Activated naive CD4-positive, alpha-beta T cell treated with anti-CD3 and anti-CD28 coated beads for 36 hours (primary cell): Measurements from ENCODE around the gene GGACT. TPM values are rescaled to one million over a fixed set of nuclear protein-coding genes. Genes with fewer than 3 reads are reported as not detected.
"Not testable (repeated sequence)": the region's sequence is repeated elsewhere in the genome, so short reads cannot be mapped to it uniquely, and the experiment has no call there.

Experiments
- CTCF ChIA-PET: fragments of 350-600 bp; sonication (Branson Sonifier 250); formaldehyde crosslinking; loops from one replicate; lab custom pipeline; 2021; ENCODE audit warnings: antibody characterized with exemption; lab: Charles Lee
- DNase-seq: peaks from one replicate; pipeline ENCODE4 v3.0.0-alpha.2; 2020
- H3K27ac Mint-ChIP-seq: one replicate; pipeline ENCODE4 v1.8.0; 2021; ENCODE audit warnings: mild to moderate bottlenecking, mixed read lengths
- H3K27me3 Mint-ChIP-seq: one replicate; pipeline ENCODE4 v1.8.0; 2021; ENCODE audit warnings: low read depth, mixed read lengths
- H3K36me3 Mint-ChIP-seq: one replicate; pipeline ENCODE4 v1.8.0; 2021; ENCODE audit warnings: low read depth, mixed read lengths
- H3K4me1 Mint-ChIP-seq: one replicate; pipeline ENCODE4 v1.8.0; 2021; ENCODE audit warnings: low read depth, mixed read lengths
- H3K4me3 Mint-ChIP-seq: one replicate; pipeline ENCODE4 v1.8.0; 2021; ENCODE audit warnings: mild to moderate bottlenecking, moderate library complexity, mixed read lengths
- H3K9me3 Mint-ChIP-seq: one replicate; pipeline ENCODE4 v1.8.0; 2021; ENCODE audit warnings: mixed read lengths
- intact Hi-C: fragments of 100-400 bp; cut with micrococcal nuclease; formaldehyde crosslinking; loops from one replicate; pipeline ENCODE4 v1.15.1; 2023
- total RNA-seq, 2 experiments: library from RNA; stranded (reverse); gene quantifications; one replicate each; pipeline ENCODE4 v1.2.3, GENCODE V29; 2021

Gene GGACT
- 1 to 10 TPM; 3.9 to 6.6 TPM for total RNA-seq

DNA sequence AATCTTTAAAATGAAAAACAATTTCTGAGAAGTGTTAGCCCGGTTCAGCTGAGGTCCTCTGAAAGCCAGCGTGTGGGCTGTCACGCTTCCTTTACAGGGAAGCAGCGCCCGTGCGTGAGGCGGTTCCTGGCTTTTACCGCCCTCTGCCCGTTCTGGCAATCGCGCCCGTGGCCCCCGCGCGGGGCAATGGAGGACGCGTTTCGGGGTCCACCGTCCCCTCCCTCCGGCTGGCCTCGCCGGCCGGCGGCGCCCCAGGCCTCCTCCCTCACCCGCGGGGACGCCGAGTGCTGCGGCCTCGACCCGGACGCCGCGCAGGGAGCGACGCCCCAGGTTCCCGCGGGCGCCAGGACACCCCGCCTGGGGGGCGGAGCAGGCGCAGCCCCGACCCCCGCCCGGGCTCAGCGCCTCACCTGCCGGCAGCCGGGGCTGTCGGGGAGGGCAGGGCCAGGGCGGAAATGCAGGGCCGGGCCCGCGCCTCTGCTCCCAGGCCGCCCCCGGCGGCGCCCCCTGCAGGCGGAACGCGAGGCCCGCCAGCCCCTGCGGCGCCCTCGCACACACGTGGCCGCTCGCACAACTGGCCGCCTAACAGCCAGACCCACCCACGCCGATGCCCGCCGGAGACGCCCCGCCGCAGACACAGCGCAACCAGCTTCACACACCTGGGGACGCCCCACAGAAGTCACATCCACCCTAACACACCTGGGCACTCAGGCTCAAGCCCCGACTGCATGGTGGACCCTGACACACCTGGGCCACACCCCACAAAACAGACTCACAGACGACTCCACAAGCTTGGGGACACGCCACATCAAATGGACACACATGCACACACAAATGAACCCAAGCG is at the start of gene GGACT:
TSS of gene GGACT (minus strand) at position 459 of the 847 bp plus-strand sequence. CDS start 56,198 bp downstream, outside the sequence.
- H3K27me3 Mint-ChIP-seq: no peaks in the 10 kb centered on the region
- DNase-seq: peak; percentile 84
- intact Hi-C loops: loop anchor here (1.0 to 5.0 kb wide), 7 partner anchors 15 to 1091 kb away; no protein-coding TSS in a partner anchor
- H3K27ac Mint-ChIP-seq: peak within 1 kb of the TSS; percentile 87
- peak within 1 kb of the TSS; percentile 75 for H3K4me3 Mint-ChIP-seq
- H3K9me3 Mint-ChIP-seq: no peaks in the 10 kb centered on the region
- peaks cover 39% of the 10 kb centered on the region for H3K4me1 Mint-ChIP-seq
- CTCF ChIA-PET: interaction anchor here (0.6 to 2.1 kb wide), 7 partner anchors 9 to 1086 kb away, joined by 3 to 26 read pairs (median 4); no protein-coding TSS in a partner anchor
- H3K36me3 Mint-ChIP-seq: no peaks in the 10 kb centered on the region

DNA sequence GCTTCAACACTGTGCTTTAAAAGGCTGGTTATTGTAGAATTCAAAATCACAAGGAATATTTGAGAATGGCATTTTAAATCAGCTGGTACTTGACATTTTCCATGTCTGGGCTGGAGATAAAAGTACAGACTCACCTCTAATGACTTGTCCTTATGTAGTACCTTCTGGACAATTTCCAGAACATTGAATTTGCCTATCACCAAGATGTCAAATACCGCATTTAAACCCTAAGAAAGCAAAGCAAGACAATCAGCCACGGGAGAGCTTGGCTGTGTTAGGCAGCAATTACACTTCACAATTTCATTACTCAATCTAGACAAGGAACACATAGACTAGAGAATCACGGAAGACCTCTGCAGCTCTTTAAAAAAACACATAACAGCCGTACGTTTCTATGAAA is 49.2 kb upstream of the GGACT start:
- Mint-ChIP-seq H3K9me3 (no peaks in the 10 kb centered on the region), H3K4me3 (no peak overlapping the region), H3K4me1 (no peaks in the 10 kb centered on the region), H3K36me3 (peaks cover 35% of the 10 kb centered on the region), H3K27ac (no peak overlapping the region), H3K27me3 (no peaks in the 10 kb centered on the region)
- CTCF ChIA-PET: no interaction called here
- DNase-seq: no peak
- intact Hi-C loops: no loop called here

DNA sequence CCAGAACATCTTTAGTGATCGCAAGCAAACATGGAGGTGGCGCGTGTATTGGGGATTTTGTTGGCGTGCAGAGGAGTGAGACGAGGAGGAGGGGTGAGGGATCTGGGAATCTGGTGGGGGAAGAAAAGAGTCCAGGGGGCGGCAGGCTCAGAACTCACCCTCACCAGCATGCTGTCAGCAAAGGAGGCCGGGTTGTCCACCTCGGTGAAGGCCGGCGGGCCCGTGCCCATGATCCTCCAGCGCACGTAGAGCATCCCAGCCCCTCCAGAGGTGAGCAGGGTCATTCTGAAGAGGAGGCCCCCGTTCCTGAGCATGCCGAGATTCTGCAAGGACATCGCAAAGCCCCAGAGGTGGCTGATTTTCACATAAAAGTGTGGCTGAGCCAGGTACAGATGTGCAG is 48.8 kb upstream of the GGACT start:
- no peaks in the 10 kb centered on the region for H3K27me3 Mint-ChIP-seq
- H3K4me1 Mint-ChIP-seq: no peaks in the 10 kb centered on the region
- H3K9me3 Mint-ChIP-seq: no peaks in the 10 kb centered on the region
- intact Hi-C loops: no loop called here
- no peak overlapping the region for H3K27ac Mint-ChIP-seq
- H3K4me3 Mint-ChIP-seq: no peak overlapping the region
- CTCF ChIA-PET: no interaction called here
- H3K36me3 Mint-ChIP-seq: peaks cover 35% of the 10 kb centered on the region
- no peak for DNase-seq

DNA sequence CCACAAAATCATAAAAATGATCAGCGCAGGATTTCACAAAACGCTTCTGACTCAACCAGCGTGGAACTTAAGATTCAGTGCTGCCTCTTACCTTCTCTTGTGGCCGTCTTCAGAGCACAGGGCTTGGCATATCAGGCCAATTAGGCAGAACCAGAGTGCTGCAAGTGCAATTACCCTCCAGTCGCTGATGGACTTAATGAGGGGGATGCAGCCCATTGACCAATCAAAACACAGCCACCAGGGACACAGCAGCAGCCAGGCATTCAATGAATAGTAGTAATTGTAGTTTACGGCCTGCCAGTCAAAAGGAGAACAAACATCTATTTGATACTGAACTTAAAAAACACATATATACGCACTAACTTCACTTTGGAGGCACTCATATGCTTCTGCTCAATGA is 47.9 kb upstream of the GGACT start:
- Mint-ChIP-seq H3K4me3 (no peak overlapping the region), H3K27me3 (no peaks in the 10 kb centered on the region), H3K4me1 (no peaks in the 10 kb centered on the region), H3K27ac (no peak overlapping the region), H3K36me3 (peaks cover 35% of the 10 kb centered on the region), H3K9me3 (no peaks in the 10 kb centered on the region)
- CTCF ChIA-PET: no interaction called here
- no peak for DNase-seq
- intact Hi-C loops: no loop called here

DNA sequence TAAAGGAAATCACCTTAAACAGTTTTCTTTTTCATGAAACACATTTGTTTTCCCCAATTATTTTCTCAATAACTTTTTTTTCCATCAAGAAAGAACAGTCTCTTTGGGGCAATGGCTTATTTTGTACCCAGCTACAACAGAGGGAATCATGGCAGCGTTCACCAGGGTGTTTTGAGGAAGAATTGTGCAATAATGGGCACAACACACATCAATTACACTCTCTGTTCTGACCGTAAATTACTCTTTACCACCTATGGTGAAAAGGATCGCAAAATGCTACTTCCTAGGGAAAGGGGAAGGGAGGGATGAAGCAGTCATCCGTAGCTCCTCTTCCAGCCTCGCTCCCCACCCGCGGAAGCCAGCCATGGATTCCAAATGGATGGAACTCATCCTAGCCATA is 47.4 kb upstream of the GGACT start:
- no peaks in the 10 kb centered on the region for H3K27me3 Mint-ChIP-seq
- peaks cover 35% of the 10 kb centered on the region for H3K36me3 Mint-ChIP-seq
- no peaks in the 10 kb centered on the region for H3K4me1 Mint-ChIP-seq
- no peak for DNase-seq
- intact Hi-C loops: no loop called here
- no peak overlapping the region for H3K27ac Mint-ChIP-seq
- H3K9me3 Mint-ChIP-seq: no peaks in the 10 kb centered on the region
- no peak overlapping the region for H3K4me3 Mint-ChIP-seq
- CTCF ChIA-PET: no interaction called here

DNA sequence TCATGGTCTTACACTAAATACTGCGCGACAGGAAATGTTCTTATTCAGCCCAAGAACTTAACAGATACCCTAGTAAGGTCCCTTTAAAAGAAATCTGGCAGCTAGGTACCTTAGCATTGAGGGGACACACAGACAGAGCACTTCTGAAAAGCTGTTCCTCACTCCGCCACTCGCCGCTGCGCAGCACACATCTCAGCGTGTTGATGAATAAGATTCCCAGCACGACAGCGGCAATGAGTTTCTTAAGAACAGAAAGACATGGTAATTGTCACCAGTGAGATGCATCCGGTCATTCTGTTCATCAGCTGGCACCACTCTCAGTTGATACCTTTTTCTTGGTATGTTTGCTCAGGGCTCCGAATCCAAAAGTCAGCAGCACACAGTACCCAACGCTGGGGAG is 46.1 kb upstream of the GGACT start:
- no peaks in the 10 kb centered on the region for H3K4me1 Mint-ChIP-seq
- H3K9me3 Mint-ChIP-seq: no peaks in the 10 kb centered on the region
- no peak for DNase-seq
- H3K4me3 Mint-ChIP-seq: no peak overlapping the region
- H3K27ac Mint-ChIP-seq: no peak overlapping the region
- intact Hi-C loops: no loop called here
- CTCF ChIA-PET: no interaction called here
- H3K36me3 Mint-ChIP-seq: peaks cover 39% of the 10 kb centered on the region
- H3K27me3 Mint-ChIP-seq: no peaks in the 10 kb centered on the region

DNA sequence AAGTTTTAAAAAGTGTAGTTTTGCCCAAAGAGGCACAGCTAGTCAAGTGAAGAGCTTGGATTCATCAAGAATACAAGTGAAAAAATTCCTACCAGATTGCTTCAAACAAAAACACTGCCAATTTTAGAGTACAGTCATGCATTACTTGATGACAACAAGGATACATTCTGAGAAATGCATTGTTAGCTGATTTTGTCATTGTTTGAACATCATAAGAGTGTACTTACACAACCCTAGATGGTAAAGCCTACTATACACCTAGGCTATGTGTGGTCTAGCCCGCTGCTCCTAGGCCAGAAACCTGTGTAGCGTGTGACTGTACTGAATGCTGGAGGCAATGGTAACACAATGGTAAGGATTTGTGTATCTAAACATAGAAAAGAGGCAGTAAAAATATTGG is 44.9 kb upstream of the GGACT start:
- Mint-ChIP-seq H3K27ac (no peak overlapping the region), H3K9me3 (no peaks in the 10 kb centered on the region), H3K4me1 (no peaks in the 10 kb centered on the region), H3K27me3 (no peaks in the 10 kb centered on the region), H3K36me3 (peaks cover 47% of the 10 kb centered on the region), H3K4me3 (no peak overlapping the region)
- CTCF ChIA-PET: interaction anchor here (0.6 to 1.0 kb wide), 2 partner anchors 25 to 61 kb away, joined by 3 read pairs; no protein-coding TSS in a partner anchor
- no peak for DNase-seq
- intact Hi-C loops: no loop called here

DNA sequence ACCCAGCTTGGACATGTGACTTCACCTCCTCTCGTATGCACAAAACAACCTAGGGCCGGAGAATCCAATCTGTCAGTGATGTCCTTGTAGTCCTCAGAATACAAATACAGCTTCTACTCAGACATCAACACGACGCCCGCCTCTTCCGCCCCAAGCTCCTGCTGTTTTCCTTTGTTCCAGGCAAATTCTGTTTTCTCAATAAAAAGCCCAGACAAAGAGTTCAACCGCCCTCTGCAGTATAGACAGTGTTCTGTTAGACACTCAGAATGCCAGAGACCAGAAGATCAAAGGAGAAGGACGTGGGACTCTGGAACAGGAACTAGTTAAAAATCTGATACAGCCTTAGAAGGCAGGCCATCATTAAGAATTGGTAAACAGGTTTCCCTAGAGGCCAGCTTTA is 42.0 kb upstream of the GGACT start:
- Mint-ChIP-seq H3K9me3 (no peaks in the 10 kb centered on the region), H3K4me1 (no peaks in the 10 kb centered on the region), H3K27me3 (no peaks in the 10 kb centered on the region), H3K27ac (no peak overlapping the region), H3K36me3 (peaks cover 49% of the 10 kb centered on the region), H3K4me3 (no peak overlapping the region)
- DNase-seq: no peak
- intact Hi-C loops: no loop called here
- CTCF ChIA-PET: no interaction called here

DNA sequence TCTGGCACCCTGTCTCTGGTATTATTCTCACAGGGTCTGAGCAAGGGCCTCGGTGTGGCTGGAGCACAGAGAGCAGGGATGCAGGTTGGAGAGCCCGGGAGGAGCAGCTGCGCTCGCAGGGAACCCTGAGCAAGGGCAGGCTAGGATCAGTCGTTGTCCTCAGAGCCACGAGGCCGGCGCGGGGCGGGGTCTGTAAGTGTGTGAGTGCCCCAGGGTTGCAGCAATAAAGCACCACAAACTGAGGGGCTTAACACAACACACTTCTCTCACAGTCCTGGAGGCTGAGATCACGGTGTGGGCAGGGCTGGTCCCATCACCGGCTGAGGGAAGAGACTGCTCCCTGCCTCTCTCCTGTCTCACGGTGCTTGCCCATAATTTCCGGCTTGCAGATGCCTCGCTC is 38.5 kb upstream of the GGACT start:
- Mint-ChIP-seq H3K27me3 (no peaks in the 10 kb centered on the region), H3K9me3 (peaks cover 3% of the 10 kb centered on the region), H3K36me3 (peaks cover 60% of the 10 kb centered on the region), H3K27ac (no peak overlapping the region), H3K4me1 (no peaks in the 10 kb centered on the region), H3K4me3 (no peak overlapping the region)
- DNase-seq: no peak
- CTCF ChIA-PET: no interaction called here
- intact Hi-C loops: no loop called here

DNA sequence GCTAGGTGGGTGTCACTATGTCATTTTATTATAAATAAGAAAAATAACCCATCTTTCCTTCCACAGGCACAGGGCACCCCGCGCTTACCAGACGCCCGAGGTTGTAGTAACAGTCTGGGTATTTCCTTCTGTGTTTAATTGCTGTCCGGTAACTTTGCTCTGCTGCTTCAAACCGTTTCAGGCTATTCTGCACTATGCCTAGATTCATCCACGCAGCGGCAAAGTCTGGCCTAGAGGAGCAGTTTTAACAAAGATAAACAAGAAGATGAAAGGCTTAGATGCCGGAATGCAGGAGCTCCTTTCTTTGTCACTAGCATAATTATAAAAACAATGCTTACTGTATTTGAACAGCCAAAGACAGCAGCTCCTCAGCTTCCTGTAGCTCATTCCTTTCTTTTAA is 36.9 kb upstream of the GGACT start:
- DNase-seq: no peak
- Mint-ChIP-seq H3K36me3 (peaks cover 62% of the 10 kb centered on the region), H3K4me1 (peaks cover 5% of the 10 kb centered on the region), H3K27me3 (no peaks in the 10 kb centered on the region), H3K27ac (no peak overlapping the region), H3K4me3 (no peak overlapping the region), H3K9me3 (peaks cover 6% of the 10 kb centered on the region)
- intact Hi-C loops: no loop called here
- CTCF ChIA-PET: interaction anchor here (0.5 to 1.4 kb wide), 3 partner anchors 53 to 402 kb away, joined by 3 to 4 read pairs (median 3); no protein-coding TSS in a partner anchor

DNA sequence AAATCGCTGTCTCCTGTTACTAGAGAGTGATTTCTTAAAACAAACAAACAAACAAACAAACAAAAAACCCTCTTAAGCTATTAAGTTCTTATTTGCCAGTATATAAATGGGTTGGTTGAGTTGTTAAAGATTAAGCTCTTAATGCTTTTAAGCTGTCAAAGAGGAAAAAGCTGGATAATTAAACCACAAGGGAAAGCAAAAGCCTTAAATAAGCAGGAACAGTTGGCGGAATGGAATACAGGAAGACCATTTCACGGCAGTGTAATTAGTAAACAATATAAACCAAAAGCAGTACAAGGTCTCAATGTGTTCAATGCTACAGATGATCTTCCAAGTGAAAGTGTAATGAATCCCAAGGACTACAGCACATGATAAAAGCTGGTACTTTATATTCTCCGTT is 32.2 kb upstream of the GGACT start:
- Mint-ChIP-seq H3K9me3 (peaks cover 6% of the 10 kb centered on the region), H3K36me3 (peaks cover 44% of the 10 kb centered on the region), H3K27me3 (no peaks in the 10 kb centered on the region), H3K27ac (no peak overlapping the region), H3K4me3 (no peak overlapping the region), H3K4me1 (peaks cover 11% of the 10 kb centered on the region)
- CTCF ChIA-PET: no interaction called here
- intact Hi-C loops: no loop called here
- no peak for DNase-seq

DNA sequence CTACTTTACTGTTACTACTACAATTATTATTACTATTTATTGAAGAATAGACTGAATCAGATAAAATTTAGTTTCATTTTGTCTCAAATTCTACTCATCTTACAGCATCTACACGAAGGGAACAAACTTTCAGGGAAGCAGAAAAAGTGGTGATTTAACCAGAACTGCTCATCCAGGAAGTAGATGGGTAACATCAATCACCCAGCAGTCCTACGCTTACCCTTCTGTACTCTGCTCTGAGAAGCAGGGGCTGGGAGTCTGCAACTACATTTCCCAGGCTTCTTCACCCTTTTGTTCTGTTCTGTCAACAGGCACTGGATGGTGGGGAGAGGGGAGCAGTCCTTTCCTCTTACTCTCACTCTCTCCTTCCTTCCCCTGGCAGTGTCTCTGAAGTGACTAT is 31.4 kb upstream of the GGACT start:
- CTCF ChIA-PET: no interaction called here
- no peak overlapping the region for H3K27ac Mint-ChIP-seq

DNA sequence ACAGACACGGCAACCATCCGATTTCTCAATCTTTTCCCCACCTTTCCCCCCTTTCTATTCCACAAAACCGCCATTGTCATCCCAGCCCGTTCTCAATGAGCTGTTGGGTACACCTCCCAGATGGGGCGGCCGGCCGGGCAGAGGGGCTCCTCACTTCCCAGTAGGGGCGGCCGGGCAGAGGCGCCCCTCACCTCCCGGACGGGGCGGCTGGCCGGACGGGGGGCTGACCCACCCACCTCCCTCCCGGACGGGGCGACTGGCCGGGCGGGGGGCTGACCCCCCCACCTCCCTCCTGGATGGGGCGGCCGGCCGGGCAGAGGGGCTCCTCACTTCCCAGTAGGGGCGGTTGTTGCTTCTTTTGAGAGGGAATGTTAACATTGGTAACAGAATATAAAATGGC is 30.3 kb upstream of the GGACT start:
- Mint-ChIP-seq H3K36me3 (peaks cover 29% of the 10 kb centered on the region), H3K4me1 (peaks cover 11% of the 10 kb centered on the region)
- H3K27ac Mint-ChIP-seq, DNase-seq, H3K27me3 Mint-ChIP-seq, CTCF ChIA-PET, intact Hi-C loops, H3K4me3 Mint-ChIP-seq, H3K9me3 Mint-ChIP-seq: not testable (repeated sequence)

More for the DNA sequence above, 31.4 kb upstream of the GGACT start:
- DNase-seq: peak; percentile 7
- Mint-ChIP-seq H3K4me3 (no peak overlapping the region), H3K36me3 (peaks cover 36% of the 10 kb centered on the region), H3K9me3 (peaks cover 6% of the 10 kb centered on the region), H3K27me3 (no peaks in the 10 kb centered on the region), H3K4me1 (peaks cover 11% of the 10 kb centered on the region)
- intact Hi-C loops: no loop called here
